ENCODE data around the gene ATP5F1C. TPM values are rescaled to one million over a fixed set of nuclear protein-coding genes. Genes with fewer than 3 reads are reported as not detected.
"Not testable (repeated sequence)": the region's sequence is repeated elsewhere in the genome, so short reads cannot be mapped to it uniquely, and the experiment has no call there.

Gene ATP5F1C
- 767 TPM for total RNA-seq
- long read RNA-seq, transcript ATP5F1C-201 (9 exons, 1,078 nt), result major isoform, 1,075 of 1,118 reads
- long read RNA-seq, transcript ATP5F1C-202 (10 exons, 1,163 nt), result minor isoform, 9 of 1,118 reads
- long read RNA-seq, partial matches to known transcripts, result 10 of 1,118 reads
- long read RNA-seq, other reads (novel, unspliced or antisense), result 23 of 1,118 reads

GRCh38 chr10:7787857-7788638 is at the start of gene ATP5F1C, which contains the start of gene KIN:
Gene ATP5F1C, plus strand, starts transcription at chr10:7788177. Its CDS starts 31 bp downstream, at chr10:7788208.
Gene KIN, minus strand, starts transcription at chr10:7787993. Its CDS starts 60 bp downstream, at chr10:7787933.
- ATAC-seq (ENCODE audit: poor library complexity) (peak; percentile 97), DNase-seq (peak; percentile 99)
- intact Hi-C loops (cut with DNase I), result no loop called here

GRCh38 chr10:7738536-7739407 is 49.2 kb upstream of the ATP5F1C start:
- ATAC-seq (ENCODE audit: poor library complexity), result no peak
- no peak for DNase-seq
- intact Hi-C loops (cut with DNase I), result no loop called here

GRCh38 chr10:7744307-7744706 is 43.7 kb upstream of the ATP5F1C start:
- ATAC-seq (ENCODE audit: poor library complexity) (no peak), DNase-seq (no peak)
- intact Hi-C loops (cut with DNase I), result no loop called here

- ATAC-seq (ENCODE audit: poor library complexity); DNase-seq; intact Hi-C loops (cut with DNase I): not testable (repeated sequence)
Measured at GRCh38 chr10:7748637-7749036, 39.3 kb upstream of the ATP5F1C start.

GRCh38 chr10:7750222-7750621 is 37.8 kb upstream of the ATP5F1C start:
- DNase-seq (no peak), ATAC-seq (ENCODE audit: poor library complexity) (no peak)
- intact Hi-C loops (cut with DNase I), result loop anchor here (10.0 kb wide), 1 partner anchor 1555 kb away; no protein-coding TSS in a partner anchor

DNA sequence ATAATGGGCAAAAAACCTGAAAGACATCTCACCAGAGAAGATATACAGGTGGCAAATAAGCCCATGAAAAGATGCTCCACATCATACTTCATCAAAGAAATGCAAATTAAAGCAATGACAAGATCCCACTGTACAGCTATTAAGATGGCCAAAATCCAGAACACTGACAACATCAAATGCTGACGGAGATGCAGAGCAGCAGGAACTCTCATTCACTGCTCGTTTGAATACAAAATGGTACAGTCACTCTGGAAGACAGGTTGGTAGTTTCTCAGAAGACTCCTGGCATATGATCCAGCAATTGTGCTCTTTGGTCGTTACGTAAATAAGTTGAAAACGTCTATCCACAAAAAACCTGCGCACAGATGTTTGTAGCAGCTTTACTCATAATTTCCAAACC is 35.7 kb upstream of the ATP5F1C start:
- DNase-seq, result no peak
- no peak for ATAC-seq (ENCODE audit: poor library complexity)
- intact Hi-C loops (cut with DNase I), result loop anchor here (10.0 kb wide), 1 partner anchor 1553 kb away; no protein-coding TSS in a partner anchor

DNA sequence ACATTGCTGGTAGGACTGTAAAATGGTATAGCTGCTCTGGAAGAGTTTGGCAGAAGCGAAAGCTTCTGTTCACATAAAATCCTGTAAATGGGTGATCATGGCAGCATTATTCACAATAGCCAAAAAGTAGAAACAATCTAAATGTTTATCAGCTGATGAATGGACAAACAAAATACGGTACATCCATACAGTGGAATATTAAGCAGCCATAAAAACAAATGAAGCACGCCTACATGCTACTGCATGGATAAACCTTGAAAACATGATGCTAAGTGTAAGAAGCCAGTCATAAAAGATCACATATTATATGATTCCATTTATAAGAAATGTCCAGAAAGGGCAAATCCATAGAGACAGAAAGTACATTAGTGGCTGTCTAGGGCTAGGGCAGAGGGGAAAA is 32.9 kb upstream of the ATP5F1C start:
- DNase-seq (no peak), ATAC-seq (ENCODE audit: poor library complexity) (no peak)
- intact Hi-C loops (cut with DNase I), result loop anchor here (10.0 kb wide), 1 partner anchor 1550 kb away; no protein-coding TSS in a partner anchor

- DNase-seq (no peak), ATAC-seq (ENCODE audit: poor library complexity) (peak; percentile 60)
- intact Hi-C loops (cut with DNase I), result loop anchor here (10.0 kb wide), 1 partner anchor 1548 kb away; no protein-coding TSS in a partner anchor
Measured at GRCh38 chr10:7756360-7756992, 31.5 kb upstream of the ATP5F1C start.

- DNase-seq (no peak), ATAC-seq (ENCODE audit: poor library complexity) (no peak)
- intact Hi-C loops (cut with DNase I), result no loop called here
Measured at GRCh38 chr10:7763929-7764328, 24.0 kb upstream of the ATP5F1C start.

DNA sequence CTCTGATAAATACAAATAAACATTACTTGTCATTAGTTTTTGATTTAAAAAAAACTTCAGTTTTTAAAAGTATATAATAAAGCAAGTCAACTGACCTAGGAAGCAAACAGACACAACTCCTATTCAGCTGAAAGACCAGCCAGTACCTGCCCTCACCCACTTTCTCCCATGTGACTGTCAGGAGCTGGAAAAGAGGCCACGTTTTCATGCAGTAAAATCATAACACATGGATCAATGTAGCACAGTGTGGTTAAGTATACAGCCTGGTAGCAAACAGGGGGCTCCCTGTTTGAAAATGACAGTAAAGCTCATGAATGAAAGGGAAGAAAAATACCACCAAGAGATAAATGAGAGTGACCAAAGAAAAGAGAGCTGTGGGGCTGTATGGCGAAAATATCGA is 21.7 kb upstream of the ATP5F1C start:
- intact Hi-C loops (cut with DNase I), result no loop called here
- no peak for DNase-seq
- no peak for ATAC-seq (ENCODE audit: poor library complexity)

DNA sequence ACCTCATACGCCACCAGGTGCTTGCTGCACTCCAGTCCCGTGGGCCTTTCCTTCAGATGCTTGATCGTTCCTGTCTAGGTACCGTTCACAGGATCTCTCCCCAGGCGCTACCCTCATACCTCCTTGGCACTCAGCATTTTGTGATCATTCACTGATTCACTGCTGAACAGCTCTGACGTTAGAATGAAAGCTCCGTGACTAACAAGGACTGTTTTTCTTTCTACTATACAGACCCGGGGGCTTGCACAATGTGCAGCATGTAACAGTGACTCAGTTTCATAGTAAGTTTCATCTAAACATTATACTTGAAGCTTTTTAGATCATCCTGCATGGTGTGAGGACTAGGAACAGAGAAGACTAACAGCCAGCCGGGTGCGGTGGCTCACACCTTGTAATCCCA is 20.8 kb upstream of the ATP5F1C start:
- DNase-seq (no peak), ATAC-seq (ENCODE audit: poor library complexity) (no peak)
- intact Hi-C loops (cut with DNase I), result no loop called here

GRCh38 chr10:7768417-7768816 is 19.6 kb upstream of the ATP5F1C start:
- intact Hi-C loops (cut with DNase I), result no loop called here
- no peak for DNase-seq
- no peak for ATAC-seq (ENCODE audit: poor library complexity)

DNA sequence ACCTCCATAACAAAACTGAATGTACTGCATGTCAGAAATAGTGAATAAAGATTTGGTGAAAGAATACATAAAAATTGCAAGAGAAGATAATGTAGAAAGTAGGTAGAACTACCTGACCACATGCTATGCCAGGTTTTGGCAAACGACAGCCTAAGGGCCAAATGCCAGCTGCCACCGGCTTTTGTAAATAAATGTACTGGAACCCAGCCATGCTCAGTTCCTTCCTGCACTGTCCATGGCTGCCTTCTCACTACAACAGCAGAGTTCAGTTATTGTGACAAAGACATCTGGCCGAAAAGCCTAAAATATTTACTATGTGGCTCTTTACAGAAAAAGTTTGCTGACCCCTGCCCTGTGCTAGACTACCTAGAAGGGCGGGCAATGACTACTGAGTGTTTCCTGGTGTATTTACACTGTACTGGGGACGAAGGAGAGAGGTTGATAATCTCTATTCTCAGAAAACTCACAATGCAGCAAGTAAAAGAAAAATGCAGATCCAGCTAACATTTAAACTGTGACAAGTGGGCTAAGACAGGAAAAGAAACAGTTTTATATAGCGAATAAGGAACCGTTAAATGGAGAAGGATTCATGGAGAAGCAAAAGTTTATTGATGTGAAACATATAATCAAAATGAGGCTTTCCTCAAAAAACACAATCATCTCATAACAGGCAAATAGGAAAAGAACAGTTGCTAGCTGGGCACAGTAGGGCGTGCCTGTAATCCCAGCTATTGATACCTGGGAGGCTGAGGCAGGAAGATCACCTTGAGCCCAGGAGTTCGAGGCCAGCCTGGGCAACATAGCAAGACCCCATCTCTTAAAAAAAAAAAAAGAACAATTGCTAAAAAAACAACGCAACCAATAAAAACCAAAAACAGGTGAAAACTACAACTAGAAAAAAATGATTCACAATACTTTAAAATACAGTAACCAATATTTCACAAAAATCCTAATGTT is 13.9 kb upstream of the ATP5F1C start:
- DNase-seq (no peak), ATAC-seq (ENCODE audit: poor library complexity) (peak; percentile 60)
- intact Hi-C loops (cut with DNase I), result no loop called here

DNA sequence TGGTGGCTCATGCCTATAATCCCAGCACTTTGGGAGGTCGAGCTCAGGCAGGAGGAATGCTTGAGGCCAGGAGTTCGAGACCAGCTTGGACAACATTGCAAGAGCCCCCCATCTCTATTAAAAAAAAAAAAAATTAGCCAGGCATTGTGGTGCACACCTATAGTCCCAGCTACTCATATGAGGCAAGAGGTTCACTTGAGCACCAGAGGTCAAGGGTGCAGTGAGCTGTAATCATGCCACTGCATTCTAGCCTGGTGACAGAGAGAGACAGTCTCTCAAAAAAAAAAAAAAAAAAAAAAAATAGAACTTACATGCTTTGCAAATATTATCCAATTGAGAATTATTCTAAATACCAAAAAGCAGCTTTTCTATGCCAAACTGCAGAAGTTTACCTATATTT is 11.2 kb upstream of the ATP5F1C start:
- intact Hi-C loops (cut with DNase I), result no loop called here
- DNase-seq (no peak), ATAC-seq (ENCODE audit: poor library complexity) (no peak)

DNA sequence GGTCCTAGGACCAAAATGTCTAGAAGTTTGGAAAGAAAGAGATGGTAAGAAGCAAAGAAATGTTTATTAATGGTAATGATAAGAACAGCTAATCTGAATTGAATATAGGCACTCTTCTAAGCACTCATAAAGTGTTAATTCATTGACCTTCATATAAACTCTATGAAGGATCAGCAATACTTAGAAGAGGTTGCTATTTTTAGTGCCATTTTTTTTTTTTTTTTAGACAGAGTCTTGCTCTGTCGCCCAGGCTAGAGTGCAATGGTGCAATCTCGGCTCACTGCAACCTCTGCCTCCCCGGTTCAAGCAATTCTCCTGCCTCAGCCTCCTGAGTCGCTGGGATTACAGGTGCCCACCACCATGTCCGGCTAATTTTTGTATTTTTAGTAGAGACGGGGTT is 5.8 kb upstream of the ATP5F1C start:
- ATAC-seq (ENCODE audit: poor library complexity), result peak; percentile 69
- intact Hi-C loops (cut with DNase I); DNase-seq: not testable (repeated sequence)

- no peak for ATAC-seq (ENCODE audit: poor library complexity)
- DNase-seq, result no peak
- intact Hi-C loops (cut with DNase I), result no loop called here
Measured at GRCh38 chr10:7786430-7786829, 1.5 kb upstream of the ATP5F1C start.

DNA sequence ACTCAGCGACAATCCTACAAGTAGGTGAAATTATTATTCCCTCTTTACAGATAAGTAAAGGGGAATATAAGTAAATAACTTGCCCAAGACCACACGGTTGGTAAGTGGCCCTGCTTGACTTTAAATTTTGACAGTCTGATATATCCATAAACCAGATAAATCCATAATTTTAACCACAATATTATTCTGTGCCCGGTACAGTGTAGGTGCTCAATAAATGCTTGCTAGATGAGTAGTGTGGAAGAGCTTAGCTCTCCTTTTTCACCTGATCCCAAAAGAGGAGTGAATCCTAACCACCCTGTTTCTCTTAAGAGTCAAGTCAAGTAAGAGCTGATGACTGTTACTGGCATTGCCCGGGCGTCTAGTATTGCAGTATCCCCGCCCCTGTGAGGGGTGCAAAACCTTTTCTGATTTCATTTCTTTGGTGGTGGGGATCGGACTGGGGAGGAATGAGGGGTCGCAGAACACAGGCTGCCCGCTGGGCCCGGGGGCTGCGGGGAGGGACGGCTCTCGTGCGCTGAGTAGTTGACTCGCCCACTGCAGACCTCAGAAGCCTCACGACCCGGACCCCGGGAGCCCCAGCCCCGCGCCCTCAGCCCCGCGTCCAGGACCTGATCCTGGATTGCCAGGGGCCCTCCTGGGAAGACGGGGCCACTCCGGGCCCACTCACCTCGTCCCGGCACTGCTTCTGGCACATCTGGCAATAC is 674 bp upstream of the ATP5F1C start:
- DNase-seq (no peak), ATAC-seq (ENCODE audit: poor library complexity) (peak; percentile 2)
- intact Hi-C loops (cut with DNase I), result no loop called here

Measured in Right ventricle myocardium superior (tissue), 1 donor.